K562 (cell line): ENCODE measurements around the gene LZTS3. TPM values are rescaled to one million over a fixed set of nuclear protein-coding genes. Genes with fewer than 3 reads are reported as not detected.

Source experiments
- ETV5 ChIP-seq: sonication (generic); formaldehyde crosslinking; IDR thresholded peaks from 2 replicates; pipeline ENCODE4 v1.4.0; 2020; ENCODE audit warnings: low read depth, mild to moderate bottlenecking, missing genetic modification reagents
- HCFC1 ChIP-seq: IDR thresholded peaks from 2 replicates; pipeline ENCODE4 v1.6.1; 2012; ENCODE audit warnings: low read depth, low read length, improper control_type of control experiment
- MNT ChIP-seq, 2 experiments: fragments of 450-650 bp; conservative IDR thresholded peaks; 2 replicates each; pipeline ENCODE4 v1.6.1; 2017; ENCODE audit warnings: mild to moderate bottlenecking in 2 of 2, moderate library complexity in 2 of 2
- NELFE ChIP-seq: IDR thresholded peaks from 2 replicates; pipeline ENCODE4 v1.6.1; 2011; ENCODE audit warnings: mild to moderate bottlenecking; ENCODE audit not compliant: insufficient read depth, insufficient read length
- POLR2AphosphoS2 ChIP-seq: IDR thresholded peaks from 2 replicates; pipeline ENCODE4 v1.6.1; 2012; ENCODE audit warnings: low read length, improper control_type of control experiment
- RBM39 ChIP-seq: fragments of 200-400 bp; formaldehyde crosslinking; optimal IDR thresholded peaks from 2 replicates; pipeline ENCODE3; 2018; ENCODE audit warnings: low read depth, low read length
- REST ChIP-seq, 2 experiments: fragments of 450-650 bp; formaldehyde crosslinking in 1 of 2; IDR thresholded peaks; 2 replicates each; pipeline versions ENCODE4 v1.4.0 to v1.6.1; 2014 to 2020; ENCODE audit warnings: mild to moderate bottlenecking in 2 of 2, borderline replicate concordance in 1 of 2, low read depth in 1 of 2
- RNF2 ChIP-seq: sonication (generic); IDR thresholded peaks from 2 replicates; pipeline ENCODE4 v1.6.1; 2016
- ZBTB12 ChIP-seq: fragments of 250-450 bp; sonication (Bioruptor Pico); IDR thresholded peaks from 2 replicates; pipeline ENCODE4 v1.4.0; 2020
- ZBTB26 ChIP-seq: fragments of 450-650 bp; formaldehyde crosslinking; IDR thresholded peaks from 2 replicates; pipeline ENCODE4 v1.4.0; 2022; ENCODE audit warnings: missing genetic modification characterization
- ZNF398 ChIP-seq: fragments of 250-450 bp; sonication (Bioruptor Pico); IDR thresholded peaks from 2 replicates; pipeline ENCODE4 v1.8.0; 2021; ENCODE audit warnings: moderate library complexity, mild to moderate bottlenecking, inconsistent platforms
- ZNF589 ChIP-seq: fragments of 200-800 bp; sonication (Bioruptor generic); IDR thresholded peaks from 2 replicates; pipeline ENCODE4 v1.6.1; 2016; ENCODE audit warnings: low read depth, missing genetic modification characterization, missing compliant biosample characterization
- polyA plus RNA-seq, 8 experiments: library from polyadenylated mRNA; depleted of rRNA in 4 of 8; stranded (reverse) in 5 of 8; unstranded in 3 of 8; fragments of >200 nt; fragmentation: Nextera tagmentation in 2 of 8; fragmentation: Illumina TruSeq in 1 of 8; extraction: Ambion mirVana in 2 of 8; extraction: Trizol in 1 of 8; gene quantifications; 2 replicates each; pipeline versions ENCODE4 v1.2.1 to v1.2.3, GENCODE V29; 2011 to 2014; ENCODE audit warnings: inconsistent platforms in 1 of 8, missing spikeins in 1 of 8
- total RNA-seq, 7 experiments: library from RNA; depleted of rRNA in 6 of 7; stranded (reverse); fragments of >200 nt in 6 of 7; fragmentation: Illumina TruSeq in 2 of 7; extraction: Trizol in 2 of 7; gene quantifications; 2 replicates each; pipeline versions ENCODE4 v1.2.1 to v1.2.3, GENCODE V29; 2011 to 2021; ENCODE audit warnings: low replicate concordance in 1 of 7

LZTS3 gene
- total and polyA plus RNA-seq, 9 of the 15 experiments (the other 6 are each of a cell fraction or from before 2014, with no cell fraction given), result 0.07 to 2.9 (median 2.0) TPM

DNA sequence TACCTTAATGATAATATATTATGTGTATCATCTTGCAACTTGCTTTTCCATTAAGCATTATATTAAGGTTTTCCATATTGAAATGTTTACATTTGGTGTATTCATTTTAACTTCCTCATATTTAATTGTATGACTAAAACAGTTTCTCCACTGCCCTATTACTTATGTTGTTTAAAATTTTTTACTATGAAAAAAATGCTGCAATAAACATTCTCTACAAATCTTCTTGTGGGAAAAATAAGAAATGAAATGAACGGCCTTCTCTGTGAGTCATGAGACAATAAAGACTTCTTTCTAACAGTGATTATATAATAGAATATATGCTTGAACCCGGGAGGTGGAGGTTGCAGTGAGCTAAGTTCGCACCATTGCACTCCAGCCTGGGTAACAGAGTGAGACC lies 39.2 kb downstream of the LZTS3 start (continued):
- TF ChIP-seq REST (IDR thresholded peaks at IDR 0.05; ENCODE audit: borderline replicate concordance) (no peak), REST (CRISPR knock-in tag; IDR thresholded peaks at IDR 0.05; ENCODE audit: low read depth) (no peak), MNT (conservative IDR thresholded peaks at IDR 0.05) (no peak), RBM39 (no peak), ETV5 (CRISPR knock-in tag) (no peak), ZNF398 (no peak), ZNF589 (CRISPR knock-in tag) (no peak), ZBTB26 (CRISPR knock-in tag) (no peak), NELFE (no peak), RNF2 (no peak), ZBTB12 (CRISPR knock-in tag) (no peak), HCFC1 (no peak), POLR2AphosphoS2 (no peak)
